Activated CD8-positive, alpha-beta memory T cell treated with anti-CD3 and anti-CD28 coated beads for 36 hours (primary cell): Measurements from ENCODE around the gene ZAR1L. TPM values are rescaled to one million over a fixed set of nuclear protein-coding genes. Genes with fewer than 3 reads are reported as not detected.
"Not testable (repeated sequence)": the region's sequence is repeated elsewhere in the genome, so short reads cannot be mapped to it uniquely, and the experiment has no call there.

Source experiments
- CTCF ChIA-PET: fragments of 350-600 bp; sonication (Branson Sonifier 250); formaldehyde crosslinking; loops from one replicate; lab custom pipeline; 2021; ENCODE audit warnings: antibody characterized with exemption; lab: Charles Lee
- POLR2A ChIA-PET: fragments of 350-600 bp; sonication (Branson Sonifier 250); formaldehyde crosslinking; loops from one replicate; lab custom pipeline; 2021; ENCODE audit warnings: antibody characterized with exemption; lab: Charles Lee
- total RNA-seq, 2 experiments: library from RNA; stranded (reverse); gene quantifications; one replicate each; pipeline ENCODE4 v1.2.3, GENCODE V29; 2021

Gene ZAR1L, protein sequence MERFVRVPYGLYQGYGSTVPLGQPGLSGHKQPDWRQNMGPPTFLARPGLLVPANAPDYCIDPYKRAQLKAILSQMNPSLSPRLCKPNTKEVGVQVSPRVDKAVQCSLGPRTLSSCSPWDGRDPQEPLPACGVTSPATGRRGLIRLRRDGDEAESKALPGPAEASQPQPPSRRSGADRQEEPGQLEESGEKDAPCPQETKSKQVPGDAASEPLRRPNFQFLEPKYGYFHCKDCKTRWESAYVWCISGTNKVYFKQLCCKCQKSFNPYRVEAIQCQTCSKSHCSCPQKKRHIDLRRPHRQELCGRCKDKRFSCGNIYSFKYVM
- total RNA-seq, result not detected

DNA sequence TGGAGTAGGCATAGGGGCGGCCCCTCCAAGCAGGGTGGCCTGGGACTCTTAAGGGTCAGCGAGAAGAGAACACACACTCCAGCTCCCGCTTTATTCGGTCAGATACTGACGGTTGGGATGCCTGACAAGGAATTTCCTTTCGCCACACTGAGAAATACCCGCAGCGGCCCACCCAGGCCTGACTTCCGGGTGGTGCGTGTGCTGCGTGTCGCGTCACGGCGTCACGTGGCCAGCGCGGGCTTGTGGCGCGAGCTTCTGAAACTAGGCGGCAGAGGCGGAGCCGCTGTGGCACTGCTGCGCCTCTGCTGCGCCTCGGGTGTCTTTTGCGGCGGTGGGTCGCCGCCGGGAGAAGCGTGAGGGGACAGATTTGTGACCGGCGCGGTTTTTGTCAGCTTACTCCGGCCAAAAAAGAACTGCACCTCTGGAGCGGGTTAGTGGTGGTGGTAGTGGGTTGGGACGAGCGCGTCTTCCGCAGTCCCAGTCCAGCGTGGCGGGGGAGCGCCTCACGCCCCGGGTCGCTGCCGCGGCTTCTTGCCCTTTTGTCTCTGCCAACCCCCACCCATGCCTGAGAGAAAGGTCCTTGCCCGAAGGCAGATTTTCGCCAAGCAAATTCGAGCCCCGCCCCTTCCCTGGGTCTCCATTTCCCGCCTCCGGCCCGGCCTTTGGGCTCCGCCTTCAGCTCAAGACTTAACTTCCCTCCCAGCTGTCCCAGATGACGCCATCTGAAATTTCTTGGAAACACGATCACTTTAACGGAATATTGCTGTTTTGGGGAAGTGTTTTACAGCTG is at the start of gene ZAR1L, which contains the start of gene BRCA2:
TSS of gene ZAR1L (minus strand) at position 126 of the 790 bp plus-strand sequence. CDS start 3,438 bp downstream, outside the sequence.
TSS of gene BRCA2 (plus strand) at position 271 of the 790 bp plus-strand sequence. CDS start 953 bp downstream, outside the sequence.
- ChIA-PET POLR2A (interaction anchor here (0.5 to 2.3 kb wide), 14 partner anchors 15 to 1295 kb away, joined by 3 to 28 read pairs (median 4); partner anchors contain the start of genes FRY, N4BP2L1, N4BP2L2 and PDS5B), CTCF (interaction anchor here (1.0 to 1.8 kb wide), 9 partner anchors 15 to 406 kb away, joined by 3 to 7 read pairs (median 4); partner anchors contain the start of gene N4BP2L1)

DNA sequence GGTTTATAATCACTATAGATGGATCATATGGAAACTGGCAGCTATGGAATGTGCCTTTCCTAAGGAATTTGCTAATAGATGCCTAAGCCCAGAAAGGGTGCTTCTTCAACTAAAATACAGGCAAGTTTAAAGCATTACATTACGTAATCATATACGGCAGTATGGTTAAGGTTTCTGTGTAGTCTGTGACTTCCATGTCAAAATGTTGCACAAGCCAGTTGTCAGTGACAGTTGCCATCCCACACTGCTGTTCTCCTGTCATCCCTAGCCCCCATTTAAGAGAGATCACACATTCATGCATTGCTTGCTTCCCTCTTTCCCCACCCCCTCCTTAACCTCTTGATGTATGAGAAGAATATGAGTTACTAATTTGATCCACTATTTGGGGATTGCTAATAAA is 47.4 kb upstream of the ZAR1L start:
- ChIA-PET POLR2A (no interaction called here), CTCF (interaction anchor here (0.7 kb wide), 2 partner anchors 40 to 315 kb away, joined by 3 to 6 read pairs; no protein-coding TSS in a partner anchor)

DNA sequence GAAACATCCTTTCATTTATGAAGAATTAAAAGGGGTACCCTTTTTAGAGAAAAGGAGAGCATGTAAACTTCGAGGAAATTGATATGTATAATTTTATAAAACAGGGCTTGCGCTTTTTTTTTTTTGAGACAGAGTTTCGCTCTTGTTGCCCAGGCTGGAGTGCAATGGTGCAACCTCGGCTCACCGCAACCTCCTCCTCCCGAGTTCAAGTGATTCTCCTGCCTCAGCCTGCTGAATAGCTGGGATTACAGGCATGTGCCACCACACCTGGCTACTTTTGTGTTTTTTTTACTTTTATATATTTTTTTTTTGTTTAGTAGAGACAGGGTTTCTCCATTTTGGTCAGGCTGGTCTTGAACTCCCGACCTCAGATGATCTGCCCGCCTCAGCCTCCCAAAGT is 40.8 kb upstream of the ZAR1L start:
- CTCF ChIA-PET, POLR2A ChIA-PET: not testable (repeated sequence)

DNA sequence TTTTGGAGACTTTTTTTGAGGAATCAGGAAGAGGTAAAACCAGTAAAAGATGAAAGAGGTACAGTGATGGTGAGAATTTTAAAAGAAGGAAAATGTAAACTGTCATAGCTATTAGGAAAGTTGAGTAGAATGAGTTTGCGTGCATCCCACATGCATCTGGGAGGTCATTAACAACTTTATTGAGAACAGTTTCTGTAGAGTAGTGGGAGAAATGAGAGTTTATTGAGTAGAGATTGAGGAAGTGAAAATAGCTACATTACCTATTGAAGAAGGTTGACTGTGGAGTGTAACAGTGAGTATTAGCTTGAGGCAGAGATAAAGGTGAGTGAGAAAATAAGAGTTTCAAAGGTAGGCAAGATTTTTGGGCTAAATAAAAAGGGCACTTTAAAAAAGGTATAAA is 38.9 kb upstream of the ZAR1L start:
- CTCF ChIA-PET, result no interaction called here
- POLR2A ChIA-PET, result no interaction called here

DNA sequence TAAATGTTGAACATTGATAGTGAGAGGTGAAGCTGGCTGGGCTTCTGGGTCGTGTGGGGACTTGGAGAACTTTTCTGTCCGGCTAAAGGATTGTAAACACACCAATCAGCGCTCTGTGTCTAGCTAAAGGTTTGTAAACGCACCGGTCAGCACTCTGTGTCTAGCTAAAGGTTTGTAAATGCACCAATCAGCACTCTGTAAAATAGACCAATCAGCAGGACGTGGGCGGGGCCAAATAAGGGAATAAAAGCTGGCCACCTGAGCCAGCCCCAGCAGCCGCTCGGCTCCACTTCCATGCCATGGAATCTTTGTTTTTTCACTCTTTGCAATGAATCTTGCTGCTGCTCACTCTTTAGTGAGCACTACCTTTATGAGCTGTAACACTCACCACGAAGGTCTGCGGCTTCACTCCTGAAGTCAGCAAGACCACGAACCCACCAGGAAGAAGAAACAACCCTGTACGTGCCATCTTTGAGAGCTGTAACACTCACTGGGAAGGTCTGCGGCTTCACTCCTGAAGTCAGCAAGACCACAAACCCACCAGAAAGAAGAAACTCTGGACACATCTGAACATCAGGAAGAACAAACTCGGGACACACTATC is 35.8 kb upstream of the ZAR1L start:
- POLR2A ChIA-PET, result interaction anchor here (0.7 kb wide), 1 partner anchor 148 kb away, joined by 3 read pairs; no protein-coding TSS in a partner anchor
- CTCF ChIA-PET, result not testable (repeated sequence)

DNA sequence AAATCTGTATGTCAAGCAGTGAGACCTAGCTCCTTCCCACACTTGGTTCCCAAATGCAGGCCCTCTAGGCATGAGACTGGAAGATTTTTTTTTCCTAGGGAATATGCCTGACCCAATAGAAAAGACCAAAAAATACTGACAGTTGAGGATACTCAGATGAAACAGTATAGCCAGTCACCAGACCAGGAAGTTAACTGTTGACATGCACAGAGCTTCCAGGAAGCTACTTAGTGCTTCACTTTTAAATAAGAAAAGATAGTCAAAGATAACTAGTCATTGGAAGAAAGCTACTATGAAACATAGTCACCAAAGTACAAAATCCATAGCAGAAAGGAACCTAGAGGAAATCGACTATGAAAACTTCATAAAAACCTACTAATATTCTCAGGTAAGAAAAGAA is 32.5 kb upstream of the ZAR1L start:
- CTCF ChIA-PET, result no interaction called here
- POLR2A ChIA-PET, result no interaction called here

DNA sequence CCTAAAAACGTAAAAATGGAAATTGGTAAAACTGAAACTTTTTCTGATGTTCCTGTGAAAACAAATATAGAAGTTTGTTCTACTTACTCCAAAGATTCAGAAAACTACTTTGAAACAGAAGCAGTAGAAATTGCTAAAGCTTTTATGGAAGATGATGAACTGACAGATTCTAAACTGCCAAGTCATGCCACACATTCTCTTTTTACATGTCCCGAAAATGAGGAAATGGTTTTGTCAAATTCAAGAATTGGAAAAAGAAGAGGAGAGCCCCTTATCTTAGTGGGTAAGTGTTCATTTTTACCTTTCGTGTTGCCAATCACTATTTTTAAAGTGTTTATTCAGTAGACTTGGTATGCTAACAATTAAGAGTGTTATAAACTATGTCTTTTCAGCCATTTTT is 25.8 kb upstream of the ZAR1L start:
- ChIA-PET POLR2A (no interaction called here), CTCF (no interaction called here)

DNA sequence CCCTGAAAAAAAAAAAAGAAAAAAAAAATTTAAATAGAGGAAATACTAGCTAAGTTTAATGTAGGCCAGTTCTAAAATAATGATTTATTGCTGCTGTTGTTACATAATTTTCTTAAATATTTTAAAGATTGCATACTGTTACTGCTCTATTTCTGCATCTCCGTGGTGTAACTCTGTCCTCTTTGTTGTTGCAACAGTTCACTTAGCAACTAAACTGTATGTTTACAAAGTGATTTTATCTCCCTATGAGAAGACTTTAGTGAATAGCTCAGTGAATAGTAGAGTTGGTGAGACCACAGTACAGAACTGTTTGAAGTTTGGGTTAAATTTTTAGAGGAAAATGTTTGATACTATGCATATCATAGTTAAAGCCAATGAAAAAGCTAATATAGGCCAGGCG is 19.5 kb upstream of the ZAR1L start:
- ChIA-PET POLR2A (no interaction called here), CTCF (no interaction called here)

DNA sequence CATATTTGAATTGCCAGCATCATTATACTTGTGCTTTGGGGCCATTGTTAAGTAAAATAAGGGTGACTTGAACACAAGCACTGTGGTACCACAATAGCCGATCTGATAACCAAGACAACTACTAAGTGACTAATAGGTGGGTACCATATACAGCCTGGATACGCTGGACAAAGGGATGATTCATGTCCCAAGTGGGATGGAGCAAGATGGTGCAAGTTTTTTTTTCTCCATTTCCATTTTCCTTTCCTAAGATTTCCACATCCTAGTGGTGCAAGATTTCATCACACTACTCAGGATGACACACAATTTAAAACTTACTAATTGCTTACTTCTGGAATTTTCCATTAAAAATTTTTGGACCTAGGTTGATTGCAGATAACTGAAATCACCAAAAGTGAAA is 15.3 kb upstream of the ZAR1L start:
- ChIA-PET CTCF (interaction anchor here (0.6 kb wide), 1 partner anchor 168 kb away, joined by 5 read pairs; no protein-coding TSS in a partner anchor), POLR2A (no interaction called here)

DNA sequence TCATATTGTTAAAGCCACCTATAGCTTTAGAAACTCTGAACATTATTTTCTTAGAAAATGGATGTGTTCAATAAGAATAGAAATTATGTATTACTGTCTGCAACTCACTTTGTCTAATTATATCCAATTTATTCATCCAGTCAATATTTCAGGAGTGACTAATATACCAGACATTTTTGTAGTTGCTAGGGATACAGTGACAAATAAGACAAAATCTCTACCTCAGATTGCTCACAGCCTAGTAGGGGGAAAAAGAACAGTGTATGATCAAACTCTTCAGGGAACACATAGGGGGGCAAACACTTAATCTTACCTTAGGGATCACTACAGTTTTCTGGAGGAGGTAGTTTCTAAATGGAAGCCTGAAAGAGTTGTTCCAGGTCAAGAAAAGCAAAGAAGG is 8.7 kb upstream of the ZAR1L start:
- CTCF ChIA-PET, result interaction anchor here (0.6 kb wide), 1 partner anchor 590 kb away, joined by 3 read pairs; no protein-coding TSS in a partner anchor
- POLR2A ChIA-PET, result no interaction called here

DNA sequence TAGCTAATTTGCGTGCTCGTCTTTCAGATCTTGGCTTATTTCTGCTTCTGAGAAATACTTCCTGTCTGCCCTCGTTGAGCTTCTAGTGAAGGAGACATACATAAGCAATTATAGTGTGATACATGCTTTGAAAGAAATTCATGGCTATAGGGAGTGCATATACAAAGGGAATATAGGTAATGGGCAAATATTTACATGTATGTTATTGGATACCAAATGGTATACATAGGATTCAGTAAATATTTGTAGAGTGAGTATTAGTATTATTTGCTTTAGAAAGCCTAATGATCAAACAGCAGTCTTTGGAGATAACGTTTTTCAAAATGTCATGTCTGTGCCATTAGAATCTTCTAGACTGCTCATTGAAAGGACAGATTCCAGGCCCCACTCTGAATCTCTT is 5.4 kb upstream of the ZAR1L start:
- ChIA-PET POLR2A (no interaction called here), CTCF (no interaction called here)

DNA sequence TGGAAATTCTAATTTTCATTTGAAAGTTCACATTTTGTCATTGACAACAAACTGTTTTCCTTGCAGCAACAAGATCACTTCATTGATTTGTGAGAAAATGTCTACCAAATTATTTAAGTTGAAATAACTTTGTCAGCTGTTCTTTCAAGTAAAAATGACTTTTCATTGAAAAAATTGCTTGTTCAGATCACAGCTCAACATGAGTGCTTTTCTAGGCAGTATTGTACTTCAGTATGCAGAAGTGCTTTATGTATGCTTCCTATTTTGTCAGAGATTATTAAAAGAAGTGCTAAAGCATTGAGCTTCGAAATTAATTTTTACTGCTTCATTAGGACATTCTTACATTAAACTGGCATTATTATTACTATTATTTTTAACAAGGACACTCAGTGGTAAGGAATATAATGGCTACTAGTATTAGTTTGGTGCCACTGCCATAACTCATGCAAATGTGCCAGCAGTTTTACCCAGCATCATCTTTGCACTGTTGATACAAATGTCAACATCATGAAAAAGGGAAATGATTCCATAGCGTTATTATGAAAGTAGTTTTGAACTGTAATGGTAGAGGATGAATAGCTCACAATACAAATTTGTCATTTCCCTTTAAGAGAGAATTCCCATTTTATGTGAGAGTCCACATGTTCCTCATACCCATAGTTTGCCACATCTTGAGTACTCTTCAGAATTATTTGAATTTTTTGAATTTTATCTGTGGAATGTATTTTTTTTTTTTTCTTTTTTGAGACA is 2.7 kb upstream of the ZAR1L start:
- CTCF ChIA-PET, result interaction anchor here (0.7 kb wide), 1 partner anchor 263 kb away, joined by 3 read pairs; no protein-coding TSS in a partner anchor
- POLR2A ChIA-PET, result no interaction called here

DNA sequence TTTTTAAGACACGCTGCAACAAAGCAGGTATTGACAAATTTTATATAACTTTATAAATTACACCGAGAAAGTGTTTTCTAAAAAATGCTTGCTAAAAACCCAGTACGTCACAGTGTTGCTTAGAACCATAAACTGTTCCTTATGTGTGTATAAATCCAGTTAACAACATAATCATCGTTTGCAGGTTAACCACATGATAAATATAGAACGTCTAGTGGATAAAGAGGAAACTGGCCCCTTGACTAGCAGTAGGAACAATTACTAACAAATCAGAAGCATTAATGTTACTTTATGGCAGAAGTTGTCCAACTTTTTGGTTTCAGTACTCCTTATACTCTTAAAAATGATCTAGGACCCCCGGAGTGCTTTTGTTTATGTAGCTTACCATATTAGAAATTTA is 1.3 kb upstream of the ZAR1L start:
- POLR2A ChIA-PET, result interaction anchor here (0.7 to 2.3 kb wide), 3 partner anchors 39 to 111 kb away, joined by 3 to 28 read pairs (median 4); partner anchors contain the start of gene N4BP2L1
- CTCF ChIA-PET, result no interaction called here

DNA sequence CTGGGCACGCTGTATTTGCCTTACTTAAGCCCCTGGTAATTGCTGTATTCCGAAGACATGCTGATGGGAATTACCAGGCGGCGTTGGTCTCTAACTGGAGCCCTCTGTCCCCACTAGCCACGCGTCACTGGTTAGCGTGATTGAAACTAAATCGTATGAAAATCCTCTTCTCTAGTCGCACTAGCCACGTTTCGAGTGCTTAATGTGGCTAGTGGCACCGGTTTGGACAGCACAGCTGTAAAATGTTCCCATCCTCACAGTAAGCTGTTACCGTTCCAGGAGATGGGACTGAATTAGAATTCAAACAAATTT is 821 bp upstream of the ZAR1L start:
- POLR2A ChIA-PET, result interaction anchor here (0.7 to 2.3 kb wide), 5 partner anchors 38 to 1225 kb away, joined by 3 to 28 read pairs (median 4); partner anchors contain the start of genes N4BP2L1 and N4BP2L2
- CTCF ChIA-PET, result interaction anchor here (1.1 to 1.8 kb wide), 4 partner anchors 16 to 133 kb away, joined by 3 to 7 read pairs (median 6); no protein-coding TSS in a partner anchor

DNA sequence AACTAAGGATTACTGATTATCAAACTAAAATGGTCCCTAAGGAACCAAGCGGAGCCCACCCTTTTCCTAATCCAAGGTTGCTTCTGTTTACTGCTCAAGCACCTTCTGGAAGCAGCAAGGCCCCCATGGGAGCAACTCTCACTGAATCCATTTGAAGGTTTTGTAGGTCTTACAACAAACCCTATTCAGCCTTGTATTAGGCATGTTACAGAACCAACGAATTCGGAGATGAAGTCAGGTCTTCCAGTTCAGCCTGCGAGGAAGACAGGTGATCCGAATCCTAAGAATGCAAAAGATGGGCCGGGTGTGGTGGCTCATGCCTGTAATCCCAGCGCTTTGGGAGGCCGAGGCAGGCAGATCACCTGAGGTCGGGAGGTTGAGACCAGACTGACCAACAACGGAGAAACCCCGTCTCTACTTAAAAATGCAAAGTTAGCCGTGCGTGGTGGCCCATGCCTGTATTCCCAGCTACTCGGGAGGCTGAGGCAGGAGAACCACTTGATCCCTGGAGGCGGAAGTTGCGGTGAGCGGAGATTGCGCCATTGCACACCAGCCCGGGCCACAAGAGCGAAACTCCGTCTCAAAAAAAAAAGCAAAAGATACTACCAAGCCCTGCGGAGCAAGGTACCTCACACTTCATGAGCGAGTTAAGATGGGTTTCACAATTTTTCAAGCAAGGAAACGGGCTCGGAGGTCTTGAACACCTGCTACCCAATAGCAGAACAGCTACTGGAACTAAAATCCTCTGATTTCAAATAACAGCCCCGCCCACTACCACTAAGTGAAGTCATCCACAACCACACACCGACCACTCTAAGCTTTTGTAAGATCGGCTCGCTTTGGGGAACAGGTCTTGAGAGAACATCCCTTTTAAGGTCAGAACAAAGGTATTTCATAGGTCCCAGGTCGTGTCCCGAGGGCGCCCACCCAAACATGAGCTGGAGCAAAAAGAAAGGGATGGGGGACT is 609 bp downstream of the ZAR1L start:
- ChIA-PET CTCF (interaction anchor here (1.0 to 1.8 kb wide), 8 partner anchors 14 to 405 kb away, joined by 3 to 7 read pairs (median 4); partner anchors contain the start of gene N4BP2L1), POLR2A (interaction anchor here (0.5 to 2.3 kb wide), 11 partner anchors 14 to 1296 kb away, joined by 3 to 28 read pairs (median 4); partner anchors contain the start of genes FRY, N4BP2L1, N4BP2L2 and PDS5B)

DNA sequence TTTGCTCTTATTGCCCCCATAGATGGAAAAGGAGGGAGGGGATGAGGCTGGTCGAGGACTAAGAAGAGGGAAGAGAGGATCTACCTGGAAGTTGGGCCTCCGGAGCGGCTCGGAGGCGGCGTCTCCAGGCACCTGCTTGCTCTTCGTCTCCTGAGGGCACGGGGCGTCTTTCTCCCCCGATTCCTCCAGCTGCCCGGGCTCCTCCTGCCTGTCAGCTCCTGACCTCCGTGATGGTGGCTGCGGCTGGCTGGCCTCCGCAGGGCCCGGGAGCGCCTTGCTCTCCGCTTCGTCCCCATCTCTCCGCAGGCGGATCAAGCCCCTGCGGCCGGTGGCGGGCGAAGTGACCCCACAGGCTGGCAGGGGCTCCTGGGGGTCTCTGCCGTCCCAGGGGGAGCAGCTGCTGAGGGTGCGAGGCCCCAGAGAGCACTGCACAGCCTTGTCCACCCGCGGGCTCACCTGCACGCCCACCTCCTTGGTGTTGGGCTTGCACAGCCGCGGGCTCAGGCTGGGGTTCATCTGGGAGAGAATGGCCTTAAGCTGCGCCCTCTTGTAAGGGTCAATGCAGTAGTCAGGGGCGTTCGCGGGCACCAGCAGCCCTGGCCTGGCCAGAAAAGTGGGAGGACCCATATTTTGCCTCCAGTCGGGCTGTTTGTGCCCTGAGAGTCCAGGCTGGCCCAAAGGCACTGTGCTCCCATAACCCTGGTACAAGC is 3.8 kb downstream of the ZAR1L start:
- CTCF ChIA-PET, result interaction anchor here (2.0 kb wide), 1 partner anchor 65 kb away, joined by 6 read pairs; no protein-coding TSS in a partner anchor
- POLR2A ChIA-PET, result no interaction called here
